Stimulated activated CD8-positive, alpha-beta memory T cell treated with anti-CD3 and anti-CD28 coated beads, Interleukin-7, amount 100 ng/mL, for 4 hours (primary cell): ENCODE results near the gene GALNT10.

Experiments
- DNase-seq, 2 donors: peaks; one replicate each; pipeline ENCODE4 v3.0.0-alpha.2; 2020; ENCODE audit warnings: low read depth in 2 of 2

GALNT10 gene

GRCh38 chr5:154444556-154445421 is 254.3 kb downstream of the GALNT10 start:
- no peak for DNase-seq

GRCh38 chr5:154445422-154446194 is 255.1 kb downstream of the GALNT10 start, which contains the start of gene SAP30L:
Gene SAP30L (plus strand): TSS chr5:154445997. CDS start chr5:154446605, 608 bp downstream.
- DNase-seq: peak; percentile 84 to 92

- peak in 1 of 2 donors; percentile 25 for DNase-seq
Observed at GRCh38 chr5:154446195-154447088, 255.9 kb downstream of the GALNT10 start.

- DNase-seq: no peak
Observed at GRCh38 chr5:154447089-154447725, 256.7 kb downstream of the GALNT10 start.

- no peak for DNase-seq
Observed at GRCh38 chr5:154449786-154450185, 259.3 kb downstream of the GALNT10 start.

GRCh38 chr5:154451957-154452356 is 261.4 kb downstream of the GALNT10 start:
- DNase-seq: no peak

GRCh38 chr5:154455585-154455984 is 265.1 kb downstream of the GALNT10 start:
- DNase-seq: no peak

- DNase-seq: no peak
Observed at GRCh38 chr5:154456540-154456939, 266.0 kb downstream of the GALNT10 start.

GRCh38 chr5:154459015-154459414 is 268.5 kb downstream of the GALNT10 start:
- no peak for DNase-seq

GRCh38 chr5:154460172-154460571 is 269.6 kb downstream of the GALNT10 start:
- no peak for DNase-seq

- DNase-seq: no peak
Observed at GRCh38 chr5:154461531-154461930, 271.0 kb downstream of the GALNT10 start.

- no peak for DNase-seq
Observed at GRCh38 chr5:154464438-154464837, 273.9 kb downstream of the GALNT10 start.

GRCh38 chr5:154465169-154465568 is 274.6 kb downstream of the GALNT10 start:
- no peak for DNase-seq

- no peak for DNase-seq
Observed at GRCh38 chr5:154466147-154466546, 275.6 kb downstream of the GALNT10 start.

- DNase-seq: no peak
Observed at GRCh38 chr5:154466671-154467070, 276.1 kb downstream of the GALNT10 start.

GRCh38 chr5:154467655-154468354 is 277.3 kb downstream of the GALNT10 start:
- DNase-seq: peak; percentile 36 to 52

- DNase-seq: no peak
Observed at GRCh38 chr5:154470137-154470536, 279.6 kb downstream of the GALNT10 start.
